Measurements from ENCODE around the gene TECTB. TPM values are rescaled to one million over a fixed set of nuclear protein-coding genes. Genes with fewer than 3 reads are reported as not detected.

Gene TECTB
- total and polyA plus RNA-seq, 12 donors, result not detected

DNA sequence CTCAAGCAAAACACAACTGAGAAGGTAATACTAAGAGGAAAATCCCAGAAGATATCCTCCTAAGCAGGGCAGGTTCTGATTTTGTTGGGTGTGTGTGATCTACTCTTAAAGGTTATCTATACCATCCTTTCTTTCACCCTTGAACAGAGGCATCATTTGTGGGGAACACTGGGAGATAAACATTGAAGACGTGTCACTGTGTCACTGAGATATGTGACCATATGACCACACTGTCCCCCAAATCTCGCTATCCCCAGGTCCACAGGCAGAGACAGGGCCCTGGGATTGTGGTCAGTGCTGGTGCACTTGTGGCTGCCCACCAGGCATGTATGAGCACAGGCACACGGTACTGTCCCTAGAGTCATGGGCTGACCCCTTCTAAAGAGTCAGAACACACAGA lies 30.0 kb downstream of the TECTB start:
- ATAC-seq (no peak), DNase-seq (no peak)
- H3K36me3 ChIP-seq, result no peaks in the 10 kb centered on the region
- intact Hi-C loops (cut with DNase I), result loop anchor here in 8 of 10 donors (2.0 to 10.0 kb wide), 8 partner anchors 112 to 558 kb away; no protein-coding TSS in a partner anchor
- H3K27ac ChIP-seq, result no peak overlapping the region
- TF ChIP-seq CTCF (IDR thresholded peaks at IDR 0.05), result no peak
- H3K4me3 ChIP-seq, result no peak overlapping the region
- no peaks in the 10 kb centered on the region for H3K4me1 ChIP-seq
- peaks cover 0 to 33% (median 5%) of the 10 kb centered on the region in 7 donors for H3K27me3 ChIP-seq
- no peaks in the 10 kb centered on the region for H3K9me3 ChIP-seq
- 69% methylated on average over 3 of the region's 3 CpGs for WGBS, 2 donors

- WGBS, 2 donors, result 50 to 74% methylated on average over 7 of the region's 7 CpGs
- DNase-seq (no peak), ATAC-seq (no peak)
- Histone ChIP-seq H3K4me1 (no peaks in the 10 kb centered on the region), H3K9me3 (no peaks in the 10 kb centered on the region), H3K36me3 (no peaks in the 10 kb centered on the region), H3K4me3 (no peak overlapping the region), H3K27me3 (peaks cover 0 to 27% (median under 1%) of the 10 kb centered on the region in 7 donors), H3K27ac (no peak overlapping the region)
- intact Hi-C loops (cut with DNase I), result loop anchor here in 8 of 10 donors (2.0 to 10.0 kb wide), 9 partner anchors 111 to 559 kb away; no protein-coding TSS in a partner anchor
- no peak for TF ChIP-seq CTCF (IDR thresholded peaks at IDR 0.05)
Observed at GRCh38 chr10:112313911-112314310, 30.7 kb downstream of the TECTB start.

- 27 to 30% methylated on average over 10 of the region's 10 CpGs for WGBS, 2 donors
- intact Hi-C loops (cut with DNase I), result loop anchor here in 8 of 10 donors (2.0 to 10.0 kb wide), 8 partner anchors 110 to 560 kb away; no protein-coding TSS in a partner anchor
- peak; percentile 80 to 90 (median 84) for ATAC-seq
Observed at GRCh38 chr10:112314822-112315474, 31.7 kb downstream of the TECTB start.

GRCh38 chr10:112327678-112328077 lies 44.5 kb downstream of the TECTB start:
- ATAC-seq (no peak), DNase-seq (no peak)
- H3K9me3 ChIP-seq, result no peaks in the 10 kb centered on the region
- intact Hi-C loops (cut with DNase I), result no loop called here
- no peak overlapping the region for H3K27ac ChIP-seq
- no peaks in the 10 kb centered on the region for H3K27me3 ChIP-seq
- no peak overlapping the region for H3K4me3 ChIP-seq
- no peaks in the 10 kb centered on the region for H3K36me3 ChIP-seq
- TF ChIP-seq CTCF (IDR thresholded peaks at IDR 0.05), result no peak
- 71 to 87% methylated on average over 3 of the region's 3 CpGs for WGBS, 2 donors
- no peaks in the 10 kb centered on the region for H3K4me1 ChIP-seq

More at GRCh38 chr10:112314822-112315474, 31.7 kb downstream of the TECTB start:
- H3K4me3 ChIP-seq, result no peak overlapping the region
- H3K9me3 ChIP-seq, result no peaks in the 10 kb centered on the region
- peak; percentile 67 to 79 for DNase-seq
- peaks cover 0 to 27% (median 0%) of the 10 kb centered on the region in 7 donors for H3K27me3 ChIP-seq
- H3K36me3 ChIP-seq, result no peaks in the 10 kb centered on the region
- TF ChIP-seq CTCF (IDR thresholded peaks at IDR 0.05), result peak; percentile 82 to 93 (median 88)
- H3K27ac ChIP-seq, result no peak overlapping the region
- no peaks in the 10 kb centered on the region for H3K4me1 ChIP-seq
